ENCODE data around the gene RGS10. TPM values are rescaled to one million over a fixed set of nuclear protein-coding genes. Genes with fewer than 3 reads are reported as not detected.
A peak's percentile ranks its signal among the peaks of the same experiment; 100 is the strongest.

RGS10 gene
- total RNA-seq, 1 experiment from 2014 or later = 10.6 TPM

- Histone ChIP-seq H3K23ac (ENCODE audit: insufficient read length, low read depth, low read length) (no peak overlapping the region), H3T11ph (ENCODE audit: low read length) (no peak overlapping the region), H2AK5ac (ENCODE audit: insufficient read length, low read length) (no peak overlapping the region), H3K79me1 (ENCODE audit: insufficient read depth, low read depth, low read length, poor library complexity, severe bottlenecking) (no peaks in the 10 kb centered on the region), H4K8ac (replicated peaks; ENCODE audit: insufficient read length, low read depth, low read length) (no peak overlapping the region), H3K79me2 (ENCODE audit: insufficient read depth, low read length) (no peaks in the 10 kb centered on the region), H2BK15ac (ENCODE audit: low read depth, low read length) (no peak overlapping the region), H2BK20ac (ENCODE audit: low read depth, low read length, poor library complexity, severe bottlenecking) (no peak overlapping the region), H4K20me1 (ENCODE audit: control insufficient read depth, insufficient read depth, insufficient read length) (no peaks in the 10 kb centered on the region), H2BK12ac (ENCODE audit: insufficient read length, low read depth, low read length) (no peak overlapping the region), H2AFZ (ENCODE audit: low read length) (no peak overlapping the region), H3K4ac (ENCODE audit: low read depth, low read length) (no peak overlapping the region), H3K27me3 (ENCODE audit: insufficient read depth, low read length) (no peaks in the 10 kb centered on the region), H4K91ac (ENCODE audit: insufficient read length, low read depth, low read length) (no peak overlapping the region), H3K9ac (ENCODE audit: extremely low read depth, insufficient read length, low read length) (no peak overlapping the region), H3K23me2 (ENCODE audit: insufficient read length, low read depth, low read length, poor library complexity, severe bottlenecking) (peaks cover 3% of the 10 kb centered on the region), H3K9me3 (ENCODE audit: control insufficient read depth, low read depth, low read length) (no peaks in the 10 kb centered on the region), H3K4me1 (ENCODE audit: insufficient read depth, low read length) (no peaks in the 10 kb centered on the region), H3K4me2 (ENCODE audit: insufficient read depth, insufficient read length, low read length) (peak overlapping the region; percentile 45), H3K56ac (ENCODE audit: insufficient read length, low read depth, low read length) (no peak overlapping the region), H3K27ac (ENCODE audit: insufficient read length, low read depth, low read length) (no peak overlapping the region), H3K18ac (ENCODE audit: insufficient read length, low read depth, low read length) (no peak overlapping the region), H4K5ac (ENCODE audit: insufficient read length, low read depth, low read length) (no peak overlapping the region), H3K14ac (ENCODE audit: insufficient read depth, low read length) (no peak overlapping the region), H2BK5ac (ENCODE audit: insufficient read length, low read length) (no peak overlapping the region), H2BK120ac (ENCODE audit: low read depth, low read length, poor library complexity, severe bottlenecking) (no peak overlapping the region)
- WGBS (ENCODE audit: extremely low coverage, insufficient read length, low lambda C conversion rate) = no CpG with 5 or more reads among the region's 5 CpGs
- no peaks in the 10 kb centered on the region for H3K36me3 Mint-ChIP-seq (ENCODE audit: insufficient read depth in 1 of 3, low read depth in 3 of 3)
- H3K27ac Mint-ChIP-seq = no peak overlapping the region; a peak in 1 of 7 replicates
- no peak overlapping the region for H3K4me3 Mint-ChIP-seq
- peaks cover 43% of the 10 kb centered on the region for H3K27me3 Mint-ChIP-seq (ENCODE audit: low read depth)
- DNase-seq = no peak
- H3K9me3 Mint-ChIP-seq = no peaks in the 10 kb centered on the region; a peak in 2 of 5 replicates
- H3K4me1 Mint-ChIP-seq = peaks cover 0 to 7% of the 10 kb centered on the region in 2 experiments; a peak in 2 of 4 replicates
- TF ChIP-seq CTCF (conservative IDR thresholded peaks at IDR 0.05) = no peak; the same call in 2 of the 3 replicates
Measured at GRCh38 chr10:119489991-119490326, 52.6 kb downstream of the RGS10 start.
